Stimulated activated CD8-positive, alpha-beta memory T cell treated with anti-CD3 and anti-CD28 coated beads, Interleukin-4, amount 100 ng/mL, for 24 hours (primary cell): Measurements from ENCODE around the gene DCAF6.
"Not testable (repeated sequence)": the region's sequence is repeated elsewhere in the genome, so short reads cannot be mapped to it uniquely, and the experiment has no call there.

Experiments
- DNase-seq: peaks from one replicate; pipeline ENCODE4 v3.0.0-alpha.2; 2020; ENCODE audit warnings: low read depth

The DCAF6 gene

GRCh38 chr1:167923324-167924056, 13.0 kb upstream of the DCAF6 start:
- DNase-seq: no peak

- no peak for DNase-seq
These were observed 12.4 kb upstream of the DCAF6 start for GRCh38 chr1:167924102-167924501.

GRCh38 chr1:167924543-167925231, 11.8 kb upstream of the DCAF6 start:
- no peak for DNase-seq

- DNase-seq: no peak
These were observed 9.9 kb upstream of the DCAF6 start for GRCh38 chr1:167926486-167926997.

GRCh38 chr1:167927046-167927754, 9.3 kb upstream of the DCAF6 start:
- no peak for DNase-seq

- DNase-seq: no peak
These were observed 8.0 kb upstream of the DCAF6 start for GRCh38 chr1:167928457-167928852.

DNA sequence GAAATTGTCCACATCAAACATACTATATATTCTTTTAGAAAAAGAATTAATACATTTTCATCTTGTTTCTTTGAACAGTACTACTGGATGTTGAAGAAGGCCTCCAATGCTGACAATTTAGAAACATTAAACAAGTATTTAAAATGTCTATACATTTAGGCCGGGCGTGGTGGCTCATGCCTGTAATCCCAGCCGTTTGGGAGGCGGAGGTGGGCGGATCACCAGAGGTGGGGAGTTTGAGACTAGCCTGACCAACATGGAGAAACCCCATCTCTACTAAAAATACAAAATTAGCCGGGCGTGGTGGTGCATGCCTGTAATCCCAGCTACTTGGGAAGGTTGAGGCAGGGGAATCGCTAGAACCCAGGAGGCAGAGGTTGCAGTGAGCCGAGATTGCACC, 7.6 kb upstream of the DCAF6 start:
- DNase-seq: not testable (repeated sequence)

DNA sequence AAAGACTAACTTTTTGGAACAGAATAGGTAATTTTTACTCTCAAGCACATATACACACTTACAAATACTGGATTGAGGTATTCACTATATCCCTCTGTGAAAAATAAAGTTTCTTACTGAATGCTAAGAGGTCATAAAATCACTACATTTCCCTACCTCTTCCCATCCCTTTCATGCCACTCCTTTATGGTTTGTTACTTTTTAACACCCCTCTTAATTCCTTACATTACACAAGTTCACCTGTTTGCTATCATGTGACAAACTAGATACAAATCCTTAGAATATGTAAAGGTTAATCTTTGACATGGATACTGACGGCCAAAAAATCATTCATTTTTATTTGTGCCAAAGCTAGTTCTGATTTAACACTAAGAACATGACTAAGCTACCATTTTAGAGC, 6.8 kb upstream of the DCAF6 start:
- no peak for DNase-seq

DNA sequence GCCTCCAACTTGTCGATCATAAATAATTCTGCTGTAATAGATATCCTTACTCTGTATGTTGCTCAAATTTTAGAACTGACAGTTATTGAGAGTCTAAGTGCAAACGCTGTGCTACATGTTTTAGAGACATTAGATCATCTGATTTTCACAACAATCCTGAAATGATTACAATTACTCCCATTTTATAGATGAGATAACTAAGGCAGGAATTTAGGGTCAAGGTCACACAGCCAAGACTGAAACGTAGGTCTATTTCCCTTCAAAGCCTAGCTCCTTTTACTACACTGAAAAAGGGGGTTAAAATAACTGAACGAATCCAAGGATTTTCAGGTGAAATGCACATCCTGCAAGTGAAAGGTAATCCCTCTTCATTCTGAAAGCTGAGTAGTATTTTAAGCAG, 2.7 kb upstream of the DCAF6 start:
- no peak for DNase-seq

GRCh38 chr1:167934426-167935215, 1.9 kb upstream of the DCAF6 start:
- no peak for DNase-seq

GRCh38 chr1:167935216-167936067, 1.0 kb upstream of the DCAF6 start:
- DNase-seq: peak; percentile 4

DNA sequence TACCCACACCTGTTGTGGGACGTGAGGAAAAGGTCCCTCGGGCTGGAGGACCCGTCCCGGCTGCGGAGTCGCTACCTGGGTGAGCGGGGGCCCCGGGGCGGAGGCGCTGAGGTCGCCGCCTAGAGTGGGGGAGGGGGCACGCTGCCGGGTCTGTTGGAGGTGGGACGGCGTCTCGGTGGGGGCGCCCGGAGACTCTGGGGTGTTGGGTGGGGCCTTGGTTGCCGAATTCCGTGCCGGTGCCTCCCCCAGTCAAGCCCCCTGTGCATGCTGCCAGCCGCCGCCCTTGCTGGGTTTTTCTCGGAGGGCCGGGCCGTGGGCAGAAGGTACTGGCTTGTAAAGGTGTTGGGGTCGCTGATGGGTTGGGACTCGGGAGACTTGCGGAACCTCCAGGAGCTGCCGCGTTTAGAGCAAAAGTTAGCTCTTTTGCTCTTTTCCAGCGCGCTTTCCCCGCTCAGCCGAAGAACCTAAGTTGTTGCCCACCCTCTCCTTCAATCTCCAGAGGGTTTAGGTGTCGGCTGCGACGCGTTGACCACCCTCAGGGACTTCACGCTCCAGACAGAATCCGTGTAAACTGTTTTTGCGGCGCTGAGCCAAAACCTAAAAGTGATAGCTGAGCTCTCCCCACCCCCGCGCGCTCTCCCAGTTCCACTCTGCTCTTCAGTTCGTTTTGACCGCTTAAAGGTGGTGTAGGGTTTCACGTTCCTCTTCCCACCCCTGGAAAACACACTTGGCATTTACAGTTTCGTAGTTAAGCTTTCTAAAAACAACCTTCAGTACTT, 636 bp downstream of the DCAF6 start, which contains the start of gene MPC2:
TSS of gene MPC2 (minus strand) at position 143 of the 779 bp plus-strand sequence. CDS start 1,231 bp downstream, outside the sequence.
- DNase-seq: peak; percentile 46

- DNase-seq: no peak
These were observed 1.2 kb downstream of the DCAF6 start for GRCh38 chr1:167937709-167938010.

DNA sequence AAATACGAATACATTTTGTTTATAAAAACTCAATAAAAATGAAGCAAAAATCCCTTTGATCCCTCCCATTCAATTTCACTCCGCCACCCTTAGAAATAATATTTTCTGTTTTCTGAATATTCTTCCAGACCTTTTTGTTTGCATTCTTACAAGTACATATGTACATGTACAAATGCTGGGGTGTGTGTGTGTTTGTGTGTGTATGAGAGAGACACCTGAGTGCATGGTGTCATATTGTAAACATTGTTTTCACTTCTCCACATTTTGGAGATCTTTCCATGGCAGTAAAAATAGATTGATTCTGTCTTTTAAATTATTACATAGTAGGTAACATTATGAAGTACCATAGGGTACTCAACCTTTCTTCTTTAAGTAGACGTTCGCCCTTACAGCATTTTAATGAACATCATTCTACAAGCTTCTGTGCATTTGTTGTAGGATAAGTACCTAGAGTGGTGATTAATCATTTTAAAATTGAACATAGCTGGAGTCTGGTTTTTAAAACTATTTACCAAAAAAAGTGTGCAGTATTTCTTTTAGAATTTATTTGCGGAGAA, 1.7 kb downstream of the DCAF6 start:
- no peak for DNase-seq

- no peak for DNase-seq
These were observed 3.8 kb downstream of the DCAF6 start for GRCh38 chr1:167940264-167940663.

GRCh38 chr1:167943541-167943940, 7.1 kb downstream of the DCAF6 start:
- no peak for DNase-seq

DNA sequence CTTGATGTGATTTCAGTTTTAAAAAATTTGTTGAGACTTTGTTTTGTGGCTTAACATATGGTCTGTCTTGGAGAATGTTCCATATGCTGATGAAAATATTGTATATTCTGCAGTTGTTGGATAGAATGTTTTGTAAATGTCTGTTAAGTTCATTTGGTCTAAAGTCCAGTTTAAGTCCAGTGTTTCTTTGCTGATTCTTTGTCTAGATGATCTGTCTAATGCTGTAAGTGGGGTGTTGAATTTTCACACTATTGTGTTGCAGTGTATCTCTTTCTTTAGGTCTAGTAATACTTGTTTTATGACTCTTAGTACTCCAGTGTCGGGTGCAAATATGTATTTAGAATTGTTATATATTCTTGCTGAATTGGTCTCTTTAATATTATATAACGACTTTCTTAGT, 11.2 kb downstream of the DCAF6 start:
- no peak for DNase-seq

DNA sequence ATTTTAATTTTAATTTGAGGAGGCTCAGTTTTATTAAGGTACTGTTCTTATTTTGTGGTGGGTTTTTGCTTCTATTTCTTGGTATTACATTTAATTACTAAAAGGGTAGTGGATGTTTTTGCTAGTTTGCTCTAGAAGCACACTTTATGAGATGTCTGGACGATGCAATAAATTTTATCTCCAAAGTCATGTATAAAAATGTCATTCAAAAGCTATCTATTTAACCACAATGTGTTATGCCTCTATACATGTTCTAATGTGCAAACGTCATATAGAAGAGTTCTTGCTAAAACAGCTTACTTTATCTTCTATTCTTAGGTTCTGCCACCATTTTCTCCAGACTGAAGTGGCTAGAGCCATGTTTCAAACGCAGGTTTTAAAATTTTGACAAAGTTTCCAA, 13.3 kb downstream of the DCAF6 start:
- DNase-seq: no peak

DNA sequence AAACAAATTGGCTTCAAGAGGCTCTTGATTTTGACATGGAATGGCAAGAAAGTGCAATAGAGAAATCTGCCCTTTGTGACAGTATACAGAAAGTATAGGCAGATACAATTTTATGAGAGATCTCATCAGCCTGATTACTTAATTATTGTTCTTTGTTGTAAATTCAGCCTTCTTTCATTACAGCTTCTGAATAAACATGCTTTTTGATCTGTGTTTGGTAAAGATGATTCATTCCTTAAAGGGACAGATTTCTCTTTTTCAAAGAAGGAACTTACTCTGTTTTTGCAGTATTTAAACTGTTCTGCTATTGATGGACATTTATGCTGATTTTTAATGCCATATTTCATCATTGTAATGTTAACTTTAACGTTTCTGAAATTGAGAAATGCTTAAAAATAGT, 14.1 kb downstream of the DCAF6 start:
- DNase-seq: no peak

DNA sequence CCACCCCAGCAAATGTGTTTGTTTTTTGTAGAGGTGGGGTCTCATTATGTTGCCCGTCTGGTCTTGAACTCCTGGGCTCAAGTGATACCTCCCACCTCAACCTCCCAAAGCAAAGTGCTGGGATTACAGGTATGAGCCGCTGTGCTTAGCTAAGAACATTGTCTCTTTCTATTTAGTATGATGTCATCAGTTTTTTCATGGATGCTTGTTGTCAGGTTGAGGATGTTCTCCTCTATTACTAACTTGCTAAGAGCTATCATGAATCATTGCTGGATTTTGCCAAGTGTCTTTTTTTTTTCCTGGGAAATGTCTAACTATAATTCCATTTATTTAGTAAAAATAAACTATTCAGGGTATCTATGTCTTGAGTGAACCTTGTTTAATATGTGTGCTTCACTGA, 19.4 kb downstream of the DCAF6 start:
- no peak for DNase-seq
